ENCODE data around the gene CBX6.

CBX6 gene

DNA sequence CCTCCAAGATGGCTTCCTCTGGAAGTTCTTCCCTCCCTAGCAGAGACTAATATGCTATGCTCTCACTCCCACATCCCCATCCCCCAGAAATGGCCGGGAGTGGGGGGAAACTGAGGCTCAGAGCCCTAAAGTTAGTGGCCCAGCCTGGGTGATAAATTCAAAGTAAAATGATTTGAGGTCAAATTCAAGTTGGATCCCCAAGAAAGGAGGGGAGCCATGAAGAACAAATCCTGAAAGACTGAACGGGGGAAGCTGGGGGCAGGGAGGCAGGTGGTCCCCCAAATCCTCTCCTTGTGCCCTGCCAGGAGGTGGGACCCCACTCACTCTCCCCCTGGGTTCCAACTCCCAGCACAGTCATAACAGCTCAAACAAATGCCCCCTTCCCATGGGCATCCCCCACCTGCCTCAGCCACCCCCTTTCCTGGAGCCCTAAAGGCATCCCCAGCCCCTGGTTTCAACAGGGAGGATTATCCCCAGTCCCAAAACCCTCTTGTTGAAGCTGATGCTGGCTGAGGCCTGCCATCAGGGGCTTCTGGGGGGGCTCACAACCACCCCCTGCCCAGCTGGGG, 1.1 kb downstream of the CBX6 start:
- peak overlapping the region; percentile 66 for H3K4me3 ChIP-seq (ENCODE audit: low read depth, low read length)

GRCh38 chr22:38870312-38870741, 1.7 kb downstream of the CBX6 start:
- no peak overlapping the region for H3K4me3 ChIP-seq (ENCODE audit: low read depth, low read length)
- peak; percentile 85 for TF ChIP-seq CTCF (IDR thresholded peaks at IDR 0.05; ENCODE audit: low read depth, low read length)
- TF ChIP-seq POLR2A (IDR thresholded peaks at IDR 0.05; ENCODE audit: extremely low read depth, insufficient read length): no peak
- TF ChIP-seq, protein P1, sequence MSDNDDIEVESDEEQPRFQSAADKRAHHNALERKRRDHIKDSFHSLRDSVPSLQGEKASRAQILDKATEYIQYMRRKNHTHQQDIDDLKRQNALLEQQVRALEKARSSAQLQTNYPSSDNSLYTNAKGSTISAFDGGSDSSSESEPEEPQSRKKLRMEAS (IDR thresholded peaks at IDR 0.05; ENCODE audit: low read depth, low read length): peak; percentile 65
- TF ChIP-seq MYC (IDR thresholded peaks at IDR 0.05; ENCODE audit: low read depth, low read length): no peak
- peak; percentile 84 for DNase-seq (ENCODE audit: low read depth)

More for the DNA sequence above, 1.1 kb downstream of the CBX6 start:
- TF ChIP-seq MYC (IDR thresholded peaks at IDR 0.05; ENCODE audit: low read depth, low read length): no peak
- TF ChIP-seq POLR2A (IDR thresholded peaks at IDR 0.05; ENCODE audit: extremely low read depth, insufficient read length): no peak
- no peak for TF ChIP-seq CTCF (IDR thresholded peaks at IDR 0.05; ENCODE audit: low read depth, low read length)
- TF ChIP-seq, protein P1 (IDR thresholded peaks at IDR 0.05; ENCODE audit: low read depth, low read length): no peak
- no peak for DNase-seq (ENCODE audit: low read depth)

GRCh38 chr22:38869663-38870062, 2.4 kb downstream of the CBX6 start:
- H3K4me3 ChIP-seq (ENCODE audit: low read depth, low read length): no peak overlapping the region
- TF ChIP-seq, protein P1 (IDR thresholded peaks at IDR 0.05; ENCODE audit: low read depth, low read length): no peak
- TF ChIP-seq POLR2A (IDR thresholded peaks at IDR 0.05; ENCODE audit: extremely low read depth, insufficient read length): no peak
- TF ChIP-seq CTCF (IDR thresholded peaks at IDR 0.05; ENCODE audit: low read depth, low read length): no peak
- no peak for TF ChIP-seq MYC (IDR thresholded peaks at IDR 0.05; ENCODE audit: low read depth, low read length)
- DNase-seq (ENCODE audit: low read depth): no peak

DNA sequence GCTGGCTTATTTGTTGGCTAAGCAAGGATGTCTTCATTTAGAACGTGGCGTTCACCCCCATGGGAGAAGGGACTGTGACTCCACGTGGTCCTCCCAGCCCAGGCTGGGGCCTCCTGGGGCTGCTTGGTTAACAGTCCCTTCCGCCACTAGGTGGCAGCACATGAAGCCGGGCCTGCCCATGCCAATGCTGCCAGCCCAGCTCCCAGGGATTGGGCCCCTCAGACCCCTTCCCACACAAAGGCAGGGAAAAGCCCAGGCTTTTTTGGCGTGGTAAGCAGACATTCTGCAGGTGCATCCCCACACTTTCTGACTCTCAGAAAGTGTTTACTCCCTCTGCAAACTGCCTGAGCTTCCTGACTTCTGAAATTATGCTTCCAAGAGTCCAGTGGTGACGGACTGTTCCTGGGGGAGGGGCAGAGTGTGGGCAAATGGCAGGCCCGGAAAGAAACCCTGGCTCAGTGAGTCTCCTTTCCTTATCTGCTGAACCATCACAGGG, 3.1 kb downstream of the CBX6 start:
- DNase-seq (ENCODE audit: low read depth): peak; percentile 78
- H3K4me3 ChIP-seq (ENCODE audit: low read depth, low read length): no peak overlapping the region
- TF ChIP-seq MYC (IDR thresholded peaks at IDR 0.05; ENCODE audit: low read depth, low read length): peak; percentile 77
- TF ChIP-seq, protein P1 (IDR thresholded peaks at IDR 0.05; ENCODE audit: low read depth, low read length): peak; percentile 90
- peak; percentile 76 for TF ChIP-seq CTCF (IDR thresholded peaks at IDR 0.05; ENCODE audit: low read depth, low read length)
- TF ChIP-seq POLR2A (IDR thresholded peaks at IDR 0.05; ENCODE audit: extremely low read depth, insufficient read length): no peak

- TF ChIP-seq POLR2A (IDR thresholded peaks at IDR 0.05; ENCODE audit: extremely low read depth, insufficient read length) (no peak), CTCF (IDR thresholded peaks at IDR 0.05; ENCODE audit: low read depth, low read length) (no peak), MYC (IDR thresholded peaks at IDR 0.05; ENCODE audit: low read depth, low read length) (no peak)
- TF ChIP-seq, protein P1 (IDR thresholded peaks at IDR 0.05; ENCODE audit: low read depth, low read length): no peak
These were observed 3.7 kb downstream of the CBX6 start for GRCh38 chr22:38868286-38868721.

More at GRCh38 chr22:38868286-38868721, 3.7 kb downstream of the CBX6 start:
- no peak for DNase-seq (ENCODE audit: low read depth)
- H3K4me3 ChIP-seq (ENCODE audit: low read depth, low read length): no peak overlapping the region
